ENCODE data around the gene ZBTB21. TPM values are rescaled to one million over a fixed set of nuclear protein-coding genes. Genes with fewer than 3 reads are reported as not detected.

The ZBTB21 gene
- total and polyA plus RNA-seq, 2 experiments from 2014 or later, result 10.0 to 11.0 TPM

DNA sequence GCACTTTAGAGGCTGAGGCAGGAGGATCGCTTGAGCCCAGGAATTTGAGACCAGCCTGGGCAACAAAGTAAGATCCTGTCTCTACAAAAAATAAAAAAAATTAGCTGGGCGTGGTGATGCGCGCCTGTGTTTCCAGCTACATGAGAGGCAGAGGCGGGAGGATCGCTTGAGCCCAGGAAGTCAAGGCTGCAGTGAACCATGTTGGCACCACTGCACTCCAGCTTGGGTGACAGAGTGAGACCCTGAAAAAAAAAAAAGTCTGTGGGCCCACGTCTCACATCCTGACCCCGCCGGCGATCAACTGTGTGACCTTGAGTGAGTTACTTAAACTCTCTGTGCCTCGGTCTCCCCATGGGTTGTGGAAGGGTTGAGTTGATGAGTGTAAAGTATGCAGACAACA lies 12.7 kb upstream of the ZBTB21 start:
- Mint-ChIP-seq H3K4me1 (peaks cover 13% of the 10 kb centered on the region), H3K9me3 (no peaks in the 10 kb centered on the region), H3K4me3 (no peak overlapping the region), H3K36me3 (ENCODE audit: low read depth) (no peaks in the 10 kb centered on the region), H3K27me3 (ENCODE audit: insufficient read depth, low read depth, poor library complexity) (peaks cover 18% of the 10 kb centered on the region), H3K27ac (no peak overlapping the region)
- Histone ChIP-seq H3K9me2 (ENCODE audit: insufficient read depth) (no peaks in the 10 kb centered on the region), H3K4me1 (ENCODE audit: insufficient read depth) (peaks cover 8% of the 10 kb centered on the region; the same call in 1 of the 2 replicates), H3F3A (replicated peaks; ENCODE audit: low read depth) (no peaks in the 10 kb centered on the region), H3K27ac (ENCODE audit: low read depth) (no peak overlapping the region), H2AFZ (no peak overlapping the region), H3K27me3 (ENCODE audit: insufficient read depth) (no peaks in the 10 kb centered on the region), H4K20me1 (replicated peaks; ENCODE audit: insufficient read depth) (no peaks in the 10 kb centered on the region), H3K79me2 (replicated peaks; ENCODE audit: insufficient read depth) (no peaks in the 10 kb centered on the region), H3K4me3 (no peak overlapping the region), H3K36me3 (ENCODE audit: insufficient read depth) (no peaks in the 10 kb centered on the region), H3K4me2 (no peak overlapping the region)
- TF ChIP-seq, protein P1, sequence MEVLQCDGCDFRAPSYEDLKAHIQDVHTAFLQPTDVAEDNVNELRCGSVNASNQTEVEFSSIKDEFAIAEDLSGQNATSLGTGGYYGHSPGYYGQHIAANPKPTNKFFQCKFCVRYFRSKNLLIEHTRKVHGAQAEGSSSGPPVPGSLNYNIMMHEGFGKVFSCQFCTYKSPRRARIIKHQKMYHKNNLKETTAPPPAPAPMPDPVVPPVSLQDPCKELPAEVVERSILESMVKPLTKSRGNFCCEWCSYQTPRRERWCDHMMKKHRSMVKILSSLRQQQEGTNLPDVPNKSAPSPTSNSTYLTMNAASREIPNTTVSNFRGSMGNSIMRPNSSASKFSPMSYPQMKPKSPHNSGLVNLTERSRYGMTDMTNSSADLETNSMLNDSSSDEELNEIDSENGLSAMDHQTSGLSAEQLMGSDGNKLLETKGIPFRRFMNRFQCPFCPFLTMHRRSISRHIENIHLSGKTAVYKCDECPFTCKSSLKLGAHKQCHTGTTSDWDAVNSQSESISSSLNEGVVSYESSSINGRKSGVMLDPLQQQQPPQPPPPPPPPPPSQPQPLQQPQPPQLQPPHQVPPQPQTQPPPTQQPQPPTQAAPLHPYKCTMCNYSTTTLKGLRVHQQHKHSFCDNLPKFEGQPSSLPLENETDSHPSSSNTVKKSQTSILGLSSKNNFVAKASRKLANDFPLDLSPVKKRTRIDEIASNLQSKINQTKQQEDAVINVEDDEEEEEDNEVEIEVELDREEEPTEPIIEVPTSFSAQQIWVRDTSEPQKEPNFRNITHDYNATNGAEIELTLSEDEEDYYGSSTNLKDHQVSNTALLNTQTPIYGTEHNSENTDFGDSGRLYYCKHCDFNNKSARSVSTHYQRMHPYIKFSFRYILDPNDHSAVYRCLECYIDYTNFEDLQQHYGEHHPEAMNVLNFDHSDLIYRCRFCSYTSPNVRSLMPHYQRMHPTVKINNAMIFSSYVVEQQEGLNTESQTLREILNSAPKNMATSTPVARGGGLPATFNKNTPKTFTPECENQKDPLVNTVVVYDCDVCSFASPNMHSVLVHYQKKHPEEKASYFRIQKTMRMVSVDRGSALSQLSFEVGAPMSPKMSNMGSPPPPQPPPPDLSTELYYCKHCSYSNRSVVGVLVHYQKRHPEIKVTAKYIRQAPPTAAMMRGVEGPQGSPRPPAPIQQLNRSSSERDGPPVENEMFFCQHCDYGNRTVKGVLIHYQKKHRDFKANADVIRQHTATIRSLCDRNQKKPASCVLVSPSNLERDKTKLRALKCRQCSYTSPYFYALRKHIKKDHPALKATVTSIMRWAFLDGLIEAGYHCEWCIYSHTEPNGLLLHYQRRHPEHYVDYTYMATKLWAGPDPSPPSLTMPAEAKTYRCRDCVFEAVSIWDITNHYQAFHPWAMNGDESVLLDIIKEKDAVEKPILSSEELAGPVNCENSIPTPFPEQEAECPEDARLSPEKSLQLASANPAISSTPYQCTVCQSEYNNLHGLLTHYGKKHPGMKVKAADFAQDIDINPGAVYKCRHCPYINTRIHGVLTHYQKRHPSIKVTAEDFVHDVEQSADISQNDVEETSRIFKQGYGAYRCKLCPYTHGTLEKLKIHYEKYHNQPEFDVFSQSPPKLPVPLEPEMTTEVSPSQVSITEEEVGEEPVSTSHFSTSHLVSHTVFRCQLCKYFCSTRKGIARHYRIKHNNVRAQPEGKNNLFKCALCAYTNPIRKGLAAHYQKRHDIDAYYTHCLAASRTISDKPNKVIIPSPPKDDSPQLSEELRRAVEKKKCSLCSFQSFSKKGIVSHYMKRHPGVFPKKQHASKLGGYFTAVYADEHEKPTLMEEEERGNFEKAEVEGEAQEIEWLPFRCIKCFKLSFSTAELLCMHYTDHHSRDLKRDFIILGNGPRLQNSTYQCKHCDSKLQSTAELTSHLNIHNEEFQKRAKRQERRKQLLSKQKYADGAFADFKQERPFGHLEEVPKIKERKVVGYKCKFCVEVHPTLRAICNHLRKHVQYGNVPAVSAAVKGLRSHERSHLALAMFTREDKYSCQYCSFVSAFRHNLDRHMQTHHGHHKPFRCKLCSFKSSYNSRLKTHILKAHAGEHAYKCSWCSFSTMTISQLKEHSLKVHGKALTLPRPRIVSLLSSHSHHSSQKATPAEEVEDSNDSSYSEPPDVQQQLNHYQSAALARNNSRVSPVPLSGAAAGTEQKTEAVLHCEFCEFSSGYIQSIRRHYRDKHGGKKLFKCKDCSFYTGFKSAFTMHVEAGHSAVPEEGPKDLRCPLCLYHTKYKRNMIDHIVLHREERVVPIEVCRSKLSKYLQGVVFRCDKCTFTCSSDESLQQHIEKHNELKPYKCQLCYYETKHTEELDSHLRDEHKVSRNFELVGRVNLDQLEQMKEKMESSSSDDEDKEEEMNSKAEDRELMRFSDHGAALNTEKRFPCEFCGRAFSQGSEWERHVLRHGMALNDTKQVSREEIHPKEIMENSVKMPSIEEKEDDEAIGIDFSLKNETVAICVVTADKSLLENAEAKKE (CRISPR knock-in tag; IDR thresholded peaks at IDR 0.05), result no peak
- TF ChIP-seq EZH2phosphoT487 (IDR thresholded peaks at IDR 0.05; ENCODE audit: unreplicated experiment) (no peak), EZH2 (IDR thresholded peaks at IDR 0.05; ENCODE audit: low read depth, unreplicated experiment) (no peak), ZNF331 (CRISPR knock-in tag; IDR thresholded peaks at IDR 0.05; ENCODE audit: low read depth) (no peak), JUNB (IDR thresholded peaks at IDR 0.05; ENCODE audit: unreplicated experiment) (no peak), ZNF114 (CRISPR knock-in tag; IDR thresholded peaks at IDR 0.05) (no peak), STAT1 (IDR thresholded peaks at IDR 0.05; ENCODE audit: unreplicated experiment) (no peak), POLR2AphosphoS5 (IDR thresholded peaks at IDR 0.05; ENCODE audit: low read depth) (no peak), CREB1 (CRISPR knock-in tag; IDR thresholded peaks at IDR 0.05; ENCODE audit: low read depth) (no peak), NANOG (IDR thresholded peaks at IDR 0.05; ENCODE audit: borderline replicate concordance) (no peak)
- TF ChIP-seq, protein P2, sequence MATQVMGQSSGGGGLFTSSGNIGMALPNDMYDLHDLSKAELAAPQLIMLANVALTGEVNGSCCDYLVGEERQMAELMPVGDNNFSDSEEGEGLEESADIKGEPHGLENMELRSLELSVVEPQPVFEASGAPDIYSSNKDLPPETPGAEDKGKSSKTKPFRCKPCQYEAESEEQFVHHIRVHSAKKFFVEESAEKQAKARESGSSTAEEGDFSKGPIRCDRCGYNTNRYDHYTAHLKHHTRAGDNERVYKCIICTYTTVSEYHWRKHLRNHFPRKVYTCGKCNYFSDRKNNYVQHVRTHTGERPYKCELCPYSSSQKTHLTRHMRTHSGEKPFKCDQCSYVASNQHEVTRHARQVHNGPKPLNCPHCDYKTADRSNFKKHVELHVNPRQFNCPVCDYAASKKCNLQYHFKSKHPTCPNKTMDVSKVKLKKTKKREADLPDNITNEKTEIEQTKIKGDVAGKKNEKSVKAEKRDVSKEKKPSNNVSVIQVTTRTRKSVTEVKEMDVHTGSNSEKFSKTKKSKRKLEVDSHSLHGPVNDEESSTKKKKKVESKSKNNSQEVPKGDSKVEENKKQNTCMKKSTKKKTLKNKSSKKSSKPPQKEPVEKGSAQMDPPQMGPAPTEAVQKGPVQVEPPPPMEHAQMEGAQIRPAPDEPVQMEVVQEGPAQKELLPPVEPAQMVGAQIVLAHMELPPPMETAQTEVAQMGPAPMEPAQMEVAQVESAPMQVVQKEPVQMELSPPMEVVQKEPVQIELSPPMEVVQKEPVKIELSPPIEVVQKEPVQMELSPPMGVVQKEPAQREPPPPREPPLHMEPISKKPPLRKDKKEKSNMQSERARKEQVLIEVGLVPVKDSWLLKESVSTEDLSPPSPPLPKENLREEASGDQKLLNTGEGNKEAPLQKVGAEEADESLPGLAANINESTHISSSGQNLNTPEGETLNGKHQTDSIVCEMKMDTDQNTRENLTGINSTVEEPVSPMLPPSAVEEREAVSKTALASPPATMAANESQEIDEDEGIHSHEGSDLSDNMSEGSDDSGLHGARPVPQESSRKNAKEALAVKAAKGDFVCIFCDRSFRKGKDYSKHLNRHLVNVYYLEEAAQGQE (IDR thresholded peaks at IDR 0.05; ENCODE audit: unreplicated experiment), result no peak
- TF ChIP-seq, protein P3, sequence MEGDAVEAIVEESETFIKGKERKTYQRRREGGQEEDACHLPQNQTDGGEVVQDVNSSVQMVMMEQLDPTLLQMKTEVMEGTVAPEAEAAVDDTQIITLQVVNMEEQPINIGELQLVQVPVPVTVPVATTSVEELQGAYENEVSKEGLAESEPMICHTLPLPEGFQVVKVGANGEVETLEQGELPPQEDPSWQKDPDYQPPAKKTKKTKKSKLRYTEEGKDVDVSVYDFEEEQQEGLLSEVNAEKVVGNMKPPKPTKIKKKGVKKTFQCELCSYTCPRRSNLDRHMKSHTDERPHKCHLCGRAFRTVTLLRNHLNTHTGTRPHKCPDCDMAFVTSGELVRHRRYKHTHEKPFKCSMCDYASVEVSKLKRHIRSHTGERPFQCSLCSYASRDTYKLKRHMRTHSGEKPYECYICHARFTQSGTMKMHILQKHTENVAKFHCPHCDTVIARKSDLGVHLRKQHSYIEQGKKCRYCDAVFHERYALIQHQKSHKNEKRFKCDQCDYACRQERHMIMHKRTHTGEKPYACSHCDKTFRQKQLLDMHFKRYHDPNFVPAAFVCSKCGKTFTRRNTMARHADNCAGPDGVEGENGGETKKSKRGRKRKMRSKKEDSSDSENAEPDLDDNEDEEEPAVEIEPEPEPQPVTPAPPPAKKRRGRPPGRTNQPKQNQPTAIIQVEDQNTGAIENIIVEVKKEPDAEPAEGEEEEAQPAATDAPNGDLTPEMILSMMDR (conservative IDR thresholded peaks at IDR 0.05; ENCODE audit: low read depth in 2 of 2), result no peak
- TF ChIP-seq, protein P4, sequence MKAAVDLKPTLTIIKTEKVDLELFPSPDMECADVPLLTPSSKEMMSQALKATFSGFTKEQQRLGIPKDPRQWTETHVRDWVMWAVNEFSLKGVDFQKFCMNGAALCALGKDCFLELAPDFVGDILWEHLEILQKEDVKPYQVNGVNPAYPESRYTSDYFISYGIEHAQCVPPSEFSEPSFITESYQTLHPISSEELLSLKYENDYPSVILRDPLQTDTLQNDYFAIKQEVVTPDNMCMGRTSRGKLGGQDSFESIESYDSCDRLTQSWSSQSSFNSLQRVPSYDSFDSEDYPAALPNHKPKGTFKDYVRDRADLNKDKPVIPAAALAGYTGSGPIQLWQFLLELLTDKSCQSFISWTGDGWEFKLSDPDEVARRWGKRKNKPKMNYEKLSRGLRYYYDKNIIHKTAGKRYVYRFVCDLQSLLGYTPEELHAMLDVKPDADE (IDR thresholded peaks at IDR 0.05), result no peak
- DNase-seq (ENCODE audit: low spot score), result no peak
- ATAC-seq, result no peak
